HCT116 (cell line): ENCODE measurements around the gene ISX. TPM values are rescaled to one million over a fixed set of nuclear protein-coding genes. Genes with fewer than 3 reads are reported as not detected.

Source experiments
- ATAC-seq: fragments of 200-7000 bp; cut with Tn5 transposase; 2 replicates; pipeline ENCODE4 v1.9.1; 2020; ENCODE audit warnings: mild to moderate bottlenecking, moderate library complexity
- BruUV-seq: library from RNA; stranded (reverse); fragments of 400-500 nt; replicated peaks from 2 replicates; lab custom pipeline; 2021; lab: Mats Ljungman, UMichigan
- CTCF ChIA-PET: fragments of 300-600 bp; sonication (Branson Sonifier 250); formaldehyde crosslinking; loops from one replicate; lab custom pipeline; 2021; ENCODE audit warnings: antibody characterized with exemption; lab: Charles Lee
- POLR2A ChIA-PET: fragments of 300-600, 350-600 bp; sonication (Branson Sonifier 250); formaldehyde crosslinking; loops from one replicate; lab custom pipeline; 2021; ENCODE audit warnings: antibody characterized with exemption; lab: Charles Lee
- RAD21 ChIA-PET, 2 experiments: fragments of 300-600 bp; sonication (Branson Sonifier 250); formaldehyde crosslinking; loops; one replicate each; lab custom pipeline; 2023; ENCODE audit warnings: low total read pairs in 2 of 2; ENCODE audit not compliant: uncharacterized antibody in 2 of 2, unreplicated experiment in 2 of 2, low non-redundant PET in 1 of 2; lab: Charles Lee
- DNase-seq: peaks from one replicate; pipeline ENCODE4 v3.0.0-alpha.2; 2010; ENCODE audit warnings: low read depth, low spot score
- H2AFZ ChIP-seq: fragments of 200-600 bp; shearing (Covaris generic), sonication (generic); 2 replicates; pipeline ENCODE4 v1.6.1; 2017; ENCODE audit warnings: low read depth, mixed run types, mixed read lengths, antibody characterized with exemption, low read length; ENCODE audit not compliant: poor library complexity, severe bottlenecking
- H3K27ac ChIP-seq: 2 replicates; pipeline ENCODE4 v1.5.1; 2012; ENCODE audit warnings: low read depth, low read length
- H3K27me3 ChIP-seq: fragments of 200-600 bp; sonication (generic); 2 replicates; pipeline ENCODE4 v1.6.1; 2016; ENCODE audit warnings: mixed run types, low read length, mixed read lengths; ENCODE audit not compliant: insufficient read depth
- H3K36me3 ChIP-seq, 2 experiments: fragments of 200-500 bp in 1 of 2; fragments of 200-600 bp in 1 of 2; sonication (Bioruptor generic) in 1 of 2; sonication (generic) in 1 of 2; 2 replicates each; pipeline versions ENCODE4 v1.5.1 to v1.6.1; 2014 to 2016; ENCODE audit warnings: low read length in 2 of 2, inconsistent platforms in 1 of 2, mixed read lengths in 1 of 2, mixed run types in 1 of 2; ENCODE audit not compliant: insufficient read depth in 2 of 2, control insufficient read depth in 1 of 2
- H3K4me1 ChIP-seq, 2 experiments: fragments of 200-600 bp in 1 of 2; sonication (generic) in 1 of 2; 2 replicates each; pipeline versions ENCODE4 v1.5.1 to v1.6.1; 2012 to 2017; ENCODE audit warnings: low read length in 2 of 2, inconsistent platforms in 1 of 2, mild to moderate bottlenecking in 1 of 2, mixed read lengths in 1 of 2, mixed run types in 1 of 2, moderate library complexity in 1 of 2; ENCODE audit not compliant: insufficient read depth in 2 of 2, control insufficient read depth in 1 of 2
- H3K4me2 ChIP-seq: fragments of 200-600 bp; sonication (generic); 2 replicates; pipeline ENCODE4 v1.6.1; 2017; ENCODE audit warnings: mixed run types, low read length, mixed read lengths
- H3K4me3 ChIP-seq, 2 experiments: fragments of 200-600 bp in 1 of 2; sonication (generic) in 1 of 2; replicated peaks in 1 of 2; 2 replicates each; pipeline ENCODE4 v1.5.1; 2011 to 2016; ENCODE audit warnings: low read length in 2 of 2, control low read depth in 1 of 2, low read depth in 1 of 2, mild to moderate bottlenecking in 1 of 2, mixed read lengths in 1 of 2, mixed run types in 1 of 2
- H3K79me2 ChIP-seq: fragments of 200-600 bp; sonication (generic); 2 replicates; pipeline ENCODE4 v1.6.1; 2017; ENCODE audit warnings: mild to moderate bottlenecking, mixed run types, low read length, moderate library complexity, mixed read lengths; ENCODE audit not compliant: insufficient read depth
- H3K9ac ChIP-seq: fragments of 200-600 bp; sonication (generic); 2 replicates; pipeline ENCODE4 v1.6.1; 2016; ENCODE audit warnings: low read length, mixed read lengths
- H3K9me2 ChIP-seq: fragments of 200-600 bp; sonication (generic), shearing (Covaris generic); 2 replicates; pipeline ENCODE4 v1.6.1; 2017; ENCODE audit warnings: mixed run types, mild to moderate bottlenecking, moderate library complexity; ENCODE audit not compliant: insufficient read depth
- H3K9me3 ChIP-seq, 2 experiments: fragments of 200-500 bp in 1 of 2; fragments of 200-600 bp in 1 of 2; sonication (Bioruptor generic) in 1 of 2; sonication (generic) in 1 of 2; 2 replicates each; pipeline ENCODE4 v1.6.1; 2014 to 2017; ENCODE audit warnings: low read length in 2 of 2, mixed read lengths in 2 of 2, inconsistent platforms in 1 of 2, low read depth in 1 of 2, mild to moderate bottlenecking in 1 of 2, mixed run types in 1 of 2, moderate library complexity in 1 of 2; ENCODE audit not compliant: control insufficient read depth in 1 of 2, insufficient read depth in 1 of 2
- H4K20me1 ChIP-seq: fragments of 200-600 bp; sonication (generic), shearing (Covaris generic); 2 replicates; pipeline ENCODE4 v1.6.1; 2017; ENCODE audit warnings: mixed run types, mild to moderate bottlenecking, moderate library complexity; ENCODE audit not compliant: insufficient read depth
- CBX3 ChIP-seq: IDR thresholded peaks from 2 replicates; pipeline ENCODE4 v1.6.1; 2012; ENCODE audit warnings: low read depth
- ELF1 ChIP-seq: IDR thresholded peaks from 2 replicates; pipeline ENCODE4 v1.6.1; 2012; ENCODE audit warnings: low read depth, borderline replicate concordance
- POLR2A ChIP-seq: IDR thresholded peaks from 2 replicates; pipeline ENCODE4 v1.7.0; 2011; ENCODE audit warnings: borderline replicate concordance; ENCODE audit not compliant: insufficient read depth, insufficient read length; ENCODE audit errors: extremely low read depth
- RAD21 ChIP-seq: IDR thresholded peaks from 2 replicates; pipeline ENCODE4 v1.6.1; 2012; ENCODE audit warnings: low read depth, mild to moderate bottlenecking
- ZNF274 ChIP-seq: fragments of 200-500 bp; sonication (Bioruptor generic); IDR thresholded peaks from 2 replicates; pipeline ENCODE4 v1.6.1; 2014; ENCODE audit warnings: mild to moderate bottlenecking, low read depth, low read length, inconsistent platforms
- intact Hi-C: fragments of 100-400 bp; cut with micrococcal nuclease; formaldehyde crosslinking; loops from 2 replicates; pipeline ENCODE4 v1.10.0; 2022
- total RNA-seq: library from RNA; stranded (reverse); gene quantifications from one replicate; pipeline ENCODE4 v1.2.1, GENCODE V29; 2021; ENCODE audit not compliant: unreplicated experiment

Gene ISX
- total RNA-seq, 1 experiment from 2014 or later: not detected

DNA sequence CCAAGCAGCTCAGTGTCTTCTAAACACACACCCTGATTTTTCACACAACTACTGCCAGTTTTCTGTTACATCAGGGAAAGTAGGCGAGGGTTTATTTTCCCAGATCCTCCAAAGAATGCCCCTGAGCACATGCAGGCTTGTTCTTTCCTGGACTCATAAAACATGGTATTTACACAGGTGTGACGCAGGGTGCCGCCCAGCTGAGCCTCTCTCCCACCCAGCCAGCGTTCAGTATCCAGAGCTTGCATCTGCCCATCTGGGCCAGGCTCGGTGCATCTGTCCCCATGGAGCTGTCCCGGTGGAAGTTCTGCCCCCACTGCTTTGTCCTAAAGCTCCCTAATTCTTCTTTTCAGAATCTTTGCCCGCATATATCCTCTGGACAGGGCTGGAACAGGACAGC lies 44.8 kb upstream of the ISX start:
- Histone ChIP-seq H3K9me2 (no peaks in the 10 kb centered on the region), H3K4me3 (no peak overlapping the region), H3K9me3 (no peaks in the 10 kb centered on the region), H3K4me2 (no peak overlapping the region), H3K4me1 (no peaks in the 10 kb centered on the region), H3K9ac (no peak overlapping the region), H3K79me2 (no peaks in the 10 kb centered on the region), H3K27ac (no peak overlapping the region), H3K27me3 (0 out of 2 replicates have a peak, but pooled peaks cover 3% of the 10 kb centered on the region), H2AFZ (no peak overlapping the region), H3K36me3 (no peaks in the 10 kb centered on the region), H4K20me1 (no peaks in the 10 kb centered on the region)
- intact Hi-C loops: loop anchor here (5.0 to 10.0 kb wide), 4 partner anchors 606 to 1719 kb away; partner anchors contain the start of gene LARGE1
- no peak for DNase-seq
- ChIA-PET POLR2A (no interaction called here), CTCF (no interaction called here), RAD21 (no interaction called here)
- no TSS peak for BruUV-seq
- ATAC-seq: no peak
- TF ChIP-seq ELF1 (no peak), ZNF274 (no peak), POLR2A (no peak), CBX3 (no peak)

DNA sequence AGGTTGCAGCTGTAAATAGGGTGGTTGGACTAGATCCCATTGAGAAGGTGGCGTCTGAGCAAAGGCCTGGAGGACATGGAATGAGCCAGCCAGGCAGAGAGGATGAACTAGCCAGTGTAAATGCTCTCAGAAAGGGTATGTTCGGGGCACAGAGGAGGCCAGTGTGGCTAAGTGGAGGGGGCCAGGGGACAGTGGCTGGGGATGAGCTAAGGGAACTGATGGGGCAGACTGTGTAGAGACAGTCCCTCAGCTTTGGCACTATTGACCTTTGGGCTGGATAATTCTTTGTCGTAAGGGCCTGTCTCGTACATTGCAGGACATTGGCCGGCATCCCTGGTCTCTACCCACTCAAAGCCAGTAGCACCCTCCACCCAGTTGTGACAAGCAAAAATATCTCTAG lies 43.7 kb upstream of the ISX start:
- no peaks in the 10 kb centered on the region for H3K4me1 ChIP-seq
- intact Hi-C loops: loop anchor here (5.0 to 10.0 kb wide), 4 partner anchors 607 to 1720 kb away; partner anchors contain the start of gene LARGE1
- no peaks in the 10 kb centered on the region for H3K9me3 ChIP-seq
- no peak overlapping the region for H2AFZ ChIP-seq
- ChIA-PET POLR2A (no interaction called here), RAD21 (no interaction called here)
- no peak overlapping the region for H3K27ac ChIP-seq
- H3K36me3 ChIP-seq: no peaks in the 10 kb centered on the region
- no peak overlapping the region for H3K4me3 ChIP-seq
- DNase-seq: no peak
- TF ChIP-seq RAD21 (no peak), ZNF274 (no peak)
- TF ChIP-seq, all 23 proteins: peak for 0
- H3K27me3 ChIP-seq: 0 out of 2 replicates have a peak, but pooled peaks cover 1% of the 10 kb centered on the region
- H3K79me2 ChIP-seq: no peaks in the 10 kb centered on the region
- H4K20me1 ChIP-seq: no peaks in the 10 kb centered on the region
- no peak overlapping the region for H3K4me2 ChIP-seq
- no TSS peak for BruUV-seq
- H3K9ac ChIP-seq: no peak overlapping the region
- CTCF ChIA-PET: interaction anchor here (1.5 kb wide), 1 partner anchor 128 kb away, joined by 3 read pairs; no protein-coding TSS in a partner anchor
- no peaks in the 10 kb centered on the region for H3K9me2 ChIP-seq
- ATAC-seq: no peak
